GM21529 (cell line): ENCODE results near the gene MAST3.
"Not testable (repeated sequence)": the region's sequence is repeated elsewhere in the genome, so short reads cannot be mapped to it uniquely, and the experiment has no call there.

Source experiments
- ATAC-seq: cut with Tn5 transposase; IDR thresholded peaks from one replicate; pipeline ENCODE4 v1.9.1; 2021; ENCODE audit not compliant: unreplicated experiment

The MAST3 gene

GRCh38 chr19:18156841-18157464 is 59.4 kb downstream of the MAST3 start:
- no peak for ATAC-seq

GRCh38 chr19:18157465-18158063 is 60.0 kb downstream of the MAST3 start:
- ATAC-seq, result no peak

- no peak for ATAC-seq
Measured at GRCh38 chr19:18158467-18158866, 60.9 kb downstream of the MAST3 start.

GRCh38 chr19:18159059-18159616 is 61.6 kb downstream of the MAST3 start:
- ATAC-seq, result not testable (repeated sequence)

- ATAC-seq, result no peak
Measured at GRCh38 chr19:18159810-18160209, 62.2 kb downstream of the MAST3 start.

GRCh38 chr19:18160493-18160970 is 63.0 kb downstream of the MAST3 start:
- no peak for ATAC-seq

- peak; percentile 77 for ATAC-seq
Measured at GRCh38 chr19:18160971-18161635, 63.5 kb downstream of the MAST3 start.

GRCh38 chr19:18161636-18162002 is 64.0 kb downstream of the MAST3 start:
- ATAC-seq, result no peak

- no peak for ATAC-seq
Measured at GRCh38 chr19:18164072-18164471, 66.5 kb downstream of the MAST3 start.

- no peak for ATAC-seq
Measured at GRCh38 chr19:18165794-18166544, 68.4 kb downstream of the MAST3 start.

- ATAC-seq, result no peak
Measured at GRCh38 chr19:18167011-18167410, 69.4 kb downstream of the MAST3 start.

GRCh38 chr19:18167975-18168645 is 70.5 kb downstream of the MAST3 start:
- ATAC-seq, result no peak

- no peak for ATAC-seq
Measured at GRCh38 chr19:18168673-18169381, 71.2 kb downstream of the MAST3 start.

GRCh38 chr19:18170714-18171255 is 73.2 kb downstream of the MAST3 start:
- no peak for ATAC-seq

GRCh38 chr19:18171605-18172327 is 74.2 kb downstream of the MAST3 start:
- ATAC-seq, result no peak

GRCh38 chr19:18172331-18173053 is 74.9 kb downstream of the MAST3 start:
- no peak for ATAC-seq

- peak; percentile 2 for ATAC-seq
Measured at GRCh38 chr19:18173054-18173571, 75.5 kb downstream of the MAST3 start.

- ATAC-seq, result peak; percentile 44
Measured at GRCh38 chr19:18173572-18174288, 76.2 kb downstream of the MAST3 start, which contains the start of gene IFI30. TSS of gene IFI30 (plus strand) at chr19:18173813. CDS start at chr19:18173842, 29 bp downstream.
